Neural progenitor cell (in vitro differentiated cells): Measurements from ENCODE around the gene PRICKLE2.

Source experiments
- CTCF ChIP-seq: fragments of 200-600 bp; sonication (generic); IDR thresholded peaks from 2 replicates; pipeline ENCODE4 v1.5.1; 2017; ENCODE audit warnings: antibody characterized with exemption, mild to moderate bottlenecking
- EZH2 ChIP-seq: fragments of 200-600 bp; sonication (generic); IDR thresholded peaks from 2 replicates; pipeline ENCODE4 v1.6.1; 2017; ENCODE audit warnings: antibody characterized with exemption, mild to moderate bottlenecking, moderate library complexity
- EZH2phosphoT487 ChIP-seq: fragments of 200-600 bp; sonication (generic); IDR thresholded peaks from 2 replicates; pipeline ENCODE4 v1.6.1; 2017; ENCODE audit warnings: antibody characterized with exemption

DNA sequence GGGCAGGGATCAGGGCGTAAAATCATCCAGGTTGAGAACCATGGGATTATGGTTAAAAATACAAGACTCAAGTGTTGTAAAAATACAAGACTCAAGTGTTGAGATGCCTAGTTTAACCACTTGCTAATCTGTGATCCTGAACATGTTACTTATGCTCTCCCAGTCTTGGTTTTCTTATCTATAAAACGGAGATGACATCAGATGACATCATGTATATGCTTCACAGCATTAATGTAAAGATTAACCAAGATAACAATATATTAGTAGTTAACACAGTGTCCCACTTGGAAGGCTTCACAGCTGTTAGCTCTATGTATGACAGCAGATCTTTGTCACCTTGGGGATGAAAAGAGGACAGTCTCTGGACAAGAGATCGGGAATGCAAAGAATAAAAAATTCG, 96.2 kb downstream of the PRICKLE2 start:
- no peak for TF ChIP-seq CTCF
- TF ChIP-seq EZH2 = no peak
- TF ChIP-seq EZH2phosphoT487 = no peak
